ENCODE data around the gene CCDC136. TPM values are rescaled to one million over a fixed set of nuclear protein-coding genes. Genes with fewer than 3 reads are reported as not detected.

The CCDC136 gene
- total and polyA plus RNA-seq, 3 donors from 2014 or later: 265 to 564 (median 553) TPM

- intact Hi-C loops (cut with DNase I; ENCODE audit: low total_unique reads): no loop called here
- no peak for TF ChIP-seq POLR2A (IDR thresholded peaks at IDR 0.05)
- TF ChIP-seq CTCF (IDR thresholded peaks at IDR 0.05): no peak
- H3K27ac ChIP-seq: no peak overlapping the region
- no peaks in the 10 kb centered on the region for H3K36me3 ChIP-seq (ENCODE audit: low read depth, missing control alignments)
- H3K4me1 ChIP-seq: peaks cover 7% of the 10 kb centered on the region
- H3K9me3 ChIP-seq: no peaks in the 10 kb centered on the region
- H3K4me3 ChIP-seq: no peak overlapping the region
- no peak for DNase-seq
- H3K27me3 ChIP-seq: no peaks in the 10 kb centered on the region
- 95% methylated on average over 11 to 22 of the region's 22 CpGs for WGBS, 2 donors
These were observed 46.5 kb downstream of the CCDC136 start for GRCh38 chr7:128838109-128838779.

DNA sequence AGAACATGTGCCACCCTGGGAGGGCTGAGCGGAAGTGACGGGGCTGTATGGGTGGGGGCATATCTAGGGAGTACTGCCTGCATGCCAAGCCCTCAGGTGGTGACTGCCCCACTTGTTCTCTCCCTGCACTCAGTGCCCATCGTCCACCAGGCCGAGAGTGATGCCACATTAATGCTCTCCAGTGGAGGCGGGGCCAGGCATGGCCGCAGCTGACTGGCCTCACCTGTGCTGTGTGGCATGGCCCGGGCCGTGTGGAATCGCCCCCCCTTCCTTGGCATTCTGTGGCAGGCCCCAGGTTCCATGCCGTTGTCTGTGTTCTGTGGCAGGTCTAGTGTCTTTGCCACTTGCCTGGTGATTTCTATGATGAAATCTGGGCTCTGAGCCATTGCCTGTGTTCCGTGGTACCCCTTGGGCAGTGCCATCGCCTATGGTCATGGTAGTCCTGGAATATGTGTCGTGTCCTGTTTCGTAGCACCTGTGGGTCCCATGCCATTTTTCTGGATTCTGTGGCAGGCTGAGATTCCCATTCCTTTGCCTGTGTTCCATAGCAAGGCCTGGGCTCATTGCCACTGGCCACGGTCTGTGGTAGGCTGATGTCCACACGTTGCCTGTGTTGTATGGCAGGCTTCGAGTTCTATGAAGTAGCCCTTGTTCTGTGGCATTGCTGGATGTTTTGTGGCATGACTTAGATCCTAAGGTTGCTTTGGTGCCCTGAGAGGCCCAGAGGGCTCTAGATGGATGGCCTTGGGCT is 47.4 kb downstream of the CCDC136 start:
- intact Hi-C loops (cut with DNase I; ENCODE audit: low total_unique reads): no loop called here
- TF ChIP-seq POLR2A (IDR thresholded peaks at IDR 0.05): no peak
- no peak for TF ChIP-seq CTCF (IDR thresholded peaks at IDR 0.05)
- WGBS, 2 donors: 83 to 93% methylated on average over 9 to 17 of the region's 17 CpGs
- H3K27ac ChIP-seq: no peak overlapping the region
- H3K9me3 ChIP-seq: no peaks in the 10 kb centered on the region
- H3K4me3 ChIP-seq: no peak overlapping the region
- H3K27me3 ChIP-seq: no peaks in the 10 kb centered on the region
- H3K36me3 ChIP-seq (ENCODE audit: low read depth, missing control alignments): no peaks in the 10 kb centered on the region
- no peak for DNase-seq
- H3K4me1 ChIP-seq: no peaks in the 10 kb centered on the region

- Histone ChIP-seq H3K4me1 (no peaks in the 10 kb centered on the region), H3K9me3 (no peaks in the 10 kb centered on the region), H3K27me3 (no peaks in the 10 kb centered on the region), H3K27ac (no peak overlapping the region), H3K36me3 (ENCODE audit: low read depth, missing control alignments) (no peaks in the 10 kb centered on the region), H3K4me3 (no peak overlapping the region)
- intact Hi-C loops (cut with DNase I; ENCODE audit: low total_unique reads): no loop called here
- DNase-seq: no peak
- 90 to 91% methylated on average over 9 to 13 of the region's 13 CpGs for WGBS, 2 donors
- no peak for TF ChIP-seq POLR2A (IDR thresholded peaks at IDR 0.05)
These were observed 48.0 kb downstream of the CCDC136 start for GRCh38 chr7:128839751-128840177.

GRCh38 chr7:128840326-128841170 is 48.8 kb downstream of the CCDC136 start:
- no peaks in the 10 kb centered on the region for H3K27me3 ChIP-seq
- no peak overlapping the region for H3K4me3 ChIP-seq
- H3K4me1 ChIP-seq: no peaks in the 10 kb centered on the region
- no peaks in the 10 kb centered on the region for H3K36me3 ChIP-seq (ENCODE audit: low read depth, missing control alignments)
- no peak for DNase-seq
- TF ChIP-seq POLR2A (IDR thresholded peaks at IDR 0.05) (no peak), CTCF (IDR thresholded peaks at IDR 0.05) (no peak)
- 85 to 93% methylated on average over 8 to 23 of the region's 23 CpGs for WGBS, 2 donors
- H3K27ac ChIP-seq: no peak overlapping the region
- intact Hi-C loops (cut with DNase I; ENCODE audit: low total_unique reads): no loop called here
- no peaks in the 10 kb centered on the region for H3K9me3 ChIP-seq

DNA sequence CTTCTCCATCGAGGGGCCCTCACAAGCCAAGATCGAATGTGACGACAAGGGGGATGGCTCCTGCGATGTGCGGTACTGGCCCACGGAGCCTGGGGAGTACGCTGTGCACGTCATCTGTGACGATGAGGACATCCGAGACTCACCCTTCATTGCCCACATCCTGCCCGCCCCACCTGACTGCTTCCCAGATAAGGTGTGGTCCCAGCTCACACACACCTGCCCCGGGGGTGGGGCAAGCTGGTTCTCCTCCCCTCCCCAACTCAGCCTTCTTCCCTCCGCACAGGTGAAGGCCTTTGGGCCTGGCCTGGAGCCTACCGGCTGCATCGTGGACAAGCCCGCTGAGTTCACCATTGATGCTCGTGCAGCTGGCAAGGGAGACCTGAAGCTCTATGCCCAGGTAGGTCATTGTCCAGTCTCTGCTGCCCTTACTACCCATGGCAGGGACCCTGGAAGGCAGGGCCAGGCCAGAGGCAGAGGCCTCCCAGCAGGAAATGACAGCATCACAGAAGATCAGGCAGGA is 49.5 kb downstream of the CCDC136 start:
- H3K4me1 ChIP-seq: no peaks in the 10 kb centered on the region
- H3K27me3 ChIP-seq: no peaks in the 10 kb centered on the region
- H3K9me3 ChIP-seq: no peaks in the 10 kb centered on the region
- no peaks in the 10 kb centered on the region for H3K36me3 ChIP-seq (ENCODE audit: low read depth, missing control alignments)
- 90% methylated on average over 16 to 17 of the region's 17 CpGs for WGBS, 2 donors
- no peak for DNase-seq
- intact Hi-C loops (cut with DNase I; ENCODE audit: low total_unique reads): no loop called here
- no peak overlapping the region for H3K4me3 ChIP-seq
- H3K27ac ChIP-seq: no peak overlapping the region
- no peak for TF ChIP-seq POLR2A (IDR thresholded peaks at IDR 0.05)
- no peak for TF ChIP-seq CTCF (IDR thresholded peaks at IDR 0.05)

Measured in testis (tissue), 3 donors.